PC-9 (cell line): ENCODE data around the gene ZNF655.

ENCODE experiments used
- EZH2 ChIP-seq: fragments of 200-600 bp; sonication (generic); IDR thresholded peaks from 2 replicates; pipeline ENCODE4 v1.8.0; 2017; ENCODE audit warnings: antibody characterized with exemption, low read depth
- TF ChIP-seq, protein P1 (sequence below): fragments of 200-600 bp; sonication (generic); conservative IDR thresholded peaks from 2 replicates; pipeline ENCODE4 v1.6.1; 2017; ENCODE audit warnings: mixed run types, antibody characterized with exemption, mild to moderate bottlenecking, moderate library complexity

- TF ChIP-seq, protein P1, sequence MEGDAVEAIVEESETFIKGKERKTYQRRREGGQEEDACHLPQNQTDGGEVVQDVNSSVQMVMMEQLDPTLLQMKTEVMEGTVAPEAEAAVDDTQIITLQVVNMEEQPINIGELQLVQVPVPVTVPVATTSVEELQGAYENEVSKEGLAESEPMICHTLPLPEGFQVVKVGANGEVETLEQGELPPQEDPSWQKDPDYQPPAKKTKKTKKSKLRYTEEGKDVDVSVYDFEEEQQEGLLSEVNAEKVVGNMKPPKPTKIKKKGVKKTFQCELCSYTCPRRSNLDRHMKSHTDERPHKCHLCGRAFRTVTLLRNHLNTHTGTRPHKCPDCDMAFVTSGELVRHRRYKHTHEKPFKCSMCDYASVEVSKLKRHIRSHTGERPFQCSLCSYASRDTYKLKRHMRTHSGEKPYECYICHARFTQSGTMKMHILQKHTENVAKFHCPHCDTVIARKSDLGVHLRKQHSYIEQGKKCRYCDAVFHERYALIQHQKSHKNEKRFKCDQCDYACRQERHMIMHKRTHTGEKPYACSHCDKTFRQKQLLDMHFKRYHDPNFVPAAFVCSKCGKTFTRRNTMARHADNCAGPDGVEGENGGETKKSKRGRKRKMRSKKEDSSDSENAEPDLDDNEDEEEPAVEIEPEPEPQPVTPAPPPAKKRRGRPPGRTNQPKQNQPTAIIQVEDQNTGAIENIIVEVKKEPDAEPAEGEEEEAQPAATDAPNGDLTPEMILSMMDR = no peak
- TF ChIP-seq EZH2 = no peak
Measured at GRCh38 chr7:99615989-99616358, 57.5 kb downstream of the ZNF655 start.
